Ishikawa (cell line): ENCODE results near the gene CD300LG.

ENCODE experiments used
- CEBPB ChIP-seq: IDR thresholded peaks from 2 replicates; pipeline ENCODE4 v1.6.1; 2012
- EP300 ChIP-seq: IDR thresholded peaks from 2 replicates; pipeline ENCODE4 v1.6.1; 2012; ENCODE audit warnings: borderline replicate concordance
- RAD21 ChIP-seq: IDR thresholded peaks from 2 replicates; pipeline ENCODE4 v1.6.1; 2012; ENCODE audit warnings: low read depth
- TAF1 ChIP-seq: IDR thresholded peaks from 2 replicates; pipeline ENCODE4 v1.6.1; 2012; ENCODE audit warnings: low read depth, mild to moderate bottlenecking
- TF ChIP-seq, protein P1 (sequence below): IDR thresholded peaks from 2 replicates; pipeline ENCODE4 v1.6.1; 2012; ENCODE audit warnings: low read depth, mild to moderate bottlenecking

- no peak for TF ChIP-seq CEBPB
- TF ChIP-seq TAF1: no peak
- no peak for TF ChIP-seq RAD21
- TF ChIP-seq, protein P1, sequence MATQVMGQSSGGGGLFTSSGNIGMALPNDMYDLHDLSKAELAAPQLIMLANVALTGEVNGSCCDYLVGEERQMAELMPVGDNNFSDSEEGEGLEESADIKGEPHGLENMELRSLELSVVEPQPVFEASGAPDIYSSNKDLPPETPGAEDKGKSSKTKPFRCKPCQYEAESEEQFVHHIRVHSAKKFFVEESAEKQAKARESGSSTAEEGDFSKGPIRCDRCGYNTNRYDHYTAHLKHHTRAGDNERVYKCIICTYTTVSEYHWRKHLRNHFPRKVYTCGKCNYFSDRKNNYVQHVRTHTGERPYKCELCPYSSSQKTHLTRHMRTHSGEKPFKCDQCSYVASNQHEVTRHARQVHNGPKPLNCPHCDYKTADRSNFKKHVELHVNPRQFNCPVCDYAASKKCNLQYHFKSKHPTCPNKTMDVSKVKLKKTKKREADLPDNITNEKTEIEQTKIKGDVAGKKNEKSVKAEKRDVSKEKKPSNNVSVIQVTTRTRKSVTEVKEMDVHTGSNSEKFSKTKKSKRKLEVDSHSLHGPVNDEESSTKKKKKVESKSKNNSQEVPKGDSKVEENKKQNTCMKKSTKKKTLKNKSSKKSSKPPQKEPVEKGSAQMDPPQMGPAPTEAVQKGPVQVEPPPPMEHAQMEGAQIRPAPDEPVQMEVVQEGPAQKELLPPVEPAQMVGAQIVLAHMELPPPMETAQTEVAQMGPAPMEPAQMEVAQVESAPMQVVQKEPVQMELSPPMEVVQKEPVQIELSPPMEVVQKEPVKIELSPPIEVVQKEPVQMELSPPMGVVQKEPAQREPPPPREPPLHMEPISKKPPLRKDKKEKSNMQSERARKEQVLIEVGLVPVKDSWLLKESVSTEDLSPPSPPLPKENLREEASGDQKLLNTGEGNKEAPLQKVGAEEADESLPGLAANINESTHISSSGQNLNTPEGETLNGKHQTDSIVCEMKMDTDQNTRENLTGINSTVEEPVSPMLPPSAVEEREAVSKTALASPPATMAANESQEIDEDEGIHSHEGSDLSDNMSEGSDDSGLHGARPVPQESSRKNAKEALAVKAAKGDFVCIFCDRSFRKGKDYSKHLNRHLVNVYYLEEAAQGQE: no peak
- no peak for TF ChIP-seq EP300
These were observed 38.9 kb upstream of the CD300LG start for GRCh38 chr17:43808076-43808475.
